ENCODE data around the gene CYP4F22.

DNA sequence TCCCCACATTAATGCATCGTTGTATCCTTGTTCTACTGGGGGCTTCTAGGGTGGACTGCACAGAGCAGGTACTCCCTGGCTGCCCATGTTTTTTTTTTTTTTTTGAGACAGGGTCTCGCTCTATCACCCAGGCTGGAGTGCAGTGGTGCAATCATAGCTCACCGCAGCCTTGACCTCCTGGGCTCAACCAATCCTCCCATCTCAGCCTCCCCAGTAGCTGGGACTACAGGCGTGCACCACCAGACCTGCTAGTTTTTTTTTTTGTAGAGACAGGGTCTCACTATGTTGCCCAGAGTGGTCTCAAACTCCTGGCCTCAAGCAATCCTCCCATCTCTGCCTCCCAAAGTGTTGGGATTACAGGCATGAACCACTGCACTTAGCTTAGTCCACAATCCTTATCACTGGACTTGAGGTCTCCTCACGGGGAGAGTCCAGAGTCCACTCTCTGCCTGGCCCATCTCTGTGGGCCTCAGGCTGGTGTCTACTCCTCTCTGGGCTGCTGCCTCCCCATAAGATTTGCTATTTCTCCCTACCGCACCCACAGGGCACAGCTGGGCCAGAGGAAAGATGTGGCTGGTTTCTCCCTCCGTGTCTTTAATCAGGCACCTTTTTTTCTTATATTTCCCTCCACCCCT lies 56.3 kb downstream of the CYP4F22 start:
- TF ChIP-seq, protein P1, sequence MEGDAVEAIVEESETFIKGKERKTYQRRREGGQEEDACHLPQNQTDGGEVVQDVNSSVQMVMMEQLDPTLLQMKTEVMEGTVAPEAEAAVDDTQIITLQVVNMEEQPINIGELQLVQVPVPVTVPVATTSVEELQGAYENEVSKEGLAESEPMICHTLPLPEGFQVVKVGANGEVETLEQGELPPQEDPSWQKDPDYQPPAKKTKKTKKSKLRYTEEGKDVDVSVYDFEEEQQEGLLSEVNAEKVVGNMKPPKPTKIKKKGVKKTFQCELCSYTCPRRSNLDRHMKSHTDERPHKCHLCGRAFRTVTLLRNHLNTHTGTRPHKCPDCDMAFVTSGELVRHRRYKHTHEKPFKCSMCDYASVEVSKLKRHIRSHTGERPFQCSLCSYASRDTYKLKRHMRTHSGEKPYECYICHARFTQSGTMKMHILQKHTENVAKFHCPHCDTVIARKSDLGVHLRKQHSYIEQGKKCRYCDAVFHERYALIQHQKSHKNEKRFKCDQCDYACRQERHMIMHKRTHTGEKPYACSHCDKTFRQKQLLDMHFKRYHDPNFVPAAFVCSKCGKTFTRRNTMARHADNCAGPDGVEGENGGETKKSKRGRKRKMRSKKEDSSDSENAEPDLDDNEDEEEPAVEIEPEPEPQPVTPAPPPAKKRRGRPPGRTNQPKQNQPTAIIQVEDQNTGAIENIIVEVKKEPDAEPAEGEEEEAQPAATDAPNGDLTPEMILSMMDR (IDR thresholded peaks at IDR 0.05) = no peak
- no peak for TF ChIP-seq POLR2AphosphoS5 (IDR thresholded peaks at IDR 0.05)
- TF ChIP-seq POLR2A (IDR thresholded peaks at IDR 0.05) = no peak

All from prostate gland (tissue), 2 donors.